ENCODE measurements around the gene EIF3K. TPM values are rescaled to one million over a fixed set of nuclear protein-coding genes. Genes with fewer than 3 reads are reported as not detected.
A peak's percentile ranks its signal among the peaks of the same experiment; 100 is the strongest.
"Not testable (repeated sequence)": the region's sequence is repeated elsewhere in the genome, so short reads cannot be mapped to it uniquely, and the experiment has no call there.

The EIF3K gene
- 290 TPM for polyA plus RNA-seq
- long read RNA-seq, donor 1, transcript EIF3K-203 (7 exons, 1,327 nt), result minor isoform, 7 of 121 reads
- long read RNA-seq, donor 1, transcript EIF3K-201 (8 exons, 864 nt), result major isoform, 96 of 121 reads
- long read RNA-seq, donor 1, partial matches to known transcripts, result 11 of 121 reads
- long read RNA-seq, donor 1, other reads (novel, unspliced or antisense), result 5 of 121 reads
- long read RNA-seq, donor 2, transcript EIF3K-201 (8 exons, 864 nt), result major isoform, 180 of 251 reads
- long read RNA-seq, donor 2, transcript EIF3K-203 (7 exons, 1,327 nt), result minor isoform, 19 of 251 reads
- long read RNA-seq, donor 2, transcript EIF3K-209 (4 exons, 711 nt), result minor isoform, 10 of 251 reads
- long read RNA-seq, donor 2, transcript EIF3K-205 (4 exons, 667 nt), result minor isoform, 5 of 251 reads
- long read RNA-seq, donor 2, partial matches to known transcripts, result 26 of 251 reads
- long read RNA-seq, donor 2, other reads (novel, unspliced or antisense), result 6 of 251 reads
- long read RNA-seq, donor 3, result 0 reads
- long read RNA-seq, donor 4, transcript EIF3K-201 (8 exons, 864 nt), result major isoform, 25 of 26 reads
- long read RNA-seq, donor 4, partial matches to known transcripts, result 0 of 26 reads
- long read RNA-seq, donor 4, other reads (novel, unspliced or antisense), result 0 of 26 reads
- long read RNA-seq, donor 5, transcript EIF3K-201 (8 exons, 864 nt), result major isoform, 84 of 100 reads
- long read RNA-seq, donor 5, partial matches to known transcripts, result 10 of 100 reads
- long read RNA-seq, donor 5, other reads (novel, unspliced or antisense), result 0 of 100 reads
- long read RNA-seq, donor 6, transcript EIF3K-203 (7 exons, 1,327 nt), result minor isoform, 9 of 229 reads
- long read RNA-seq, donor 6, transcript EIF3K-205 (4 exons, 667 nt), result minor isoform, 6 of 229 reads
- long read RNA-seq, donor 6, transcript EIF3K-201 (8 exons, 864 nt), result major isoform, 146 of 229 reads
- long read RNA-seq, donor 6, partial matches to known transcripts, result 49 of 229 reads
- long read RNA-seq, donor 6, other reads (novel, unspliced or antisense), result 16 of 229 reads
- long read RNA-seq, donor 7, transcript EIF3K-201 (8 exons, 864 nt), result major isoform, 62 of 91 reads
- long read RNA-seq, donor 7, partial matches to known transcripts, result 13 of 91 reads
- long read RNA-seq, donor 7, other reads (novel, unspliced or antisense), result 6 of 91 reads
- long read RNA-seq, donor 8, transcript EIF3K-201 (8 exons, 864 nt), result major isoform, 255 of 340 reads
- long read RNA-seq, donor 8, transcript EIF3K-209 (4 exons, 711 nt), result minor isoform, 5 of 340 reads
- long read RNA-seq, donor 8, transcript EIF3K-203 (7 exons, 1,327 nt), result minor isoform, 8 of 340 reads
- long read RNA-seq, donor 8, partial matches to known transcripts, result 47 of 340 reads
- long read RNA-seq, donor 8, other reads (novel, unspliced or antisense), result 18 of 340 reads
- long read RNA-seq, donor 9, transcript EIF3K-201 (8 exons, 864 nt), result major isoform, 164 of 220 reads
- long read RNA-seq, donor 9, transcript EIF3K-203 (7 exons, 1,327 nt), result minor isoform, 13 of 220 reads
- long read RNA-seq, donor 9, transcript EIF3K-214 (7 exons, 780 nt), result minor isoform, 5 of 220 reads
- long read RNA-seq, donor 9, partial matches to known transcripts, result 23 of 220 reads
- long read RNA-seq, donor 9, other reads (novel, unspliced or antisense), result 12 of 220 reads
- long read RNA-seq, donor 10, transcript EIF3K-201 (8 exons, 864 nt), result major isoform, 190 of 249 reads
- long read RNA-seq, donor 10, transcript EIF3K-203 (7 exons, 1,327 nt), result minor isoform, 12 of 249 reads
- long read RNA-seq, donor 10, partial matches to known transcripts, result 29 of 249 reads
- long read RNA-seq, donor 10, other reads (novel, unspliced or antisense), result 8 of 249 reads
- long read RNA-seq, donor 11, transcript EIF3K-203 (7 exons, 1,327 nt), result minor isoform, 13 of 166 reads
- long read RNA-seq, donor 11, transcript EIF3K-201 (8 exons, 864 nt), result major isoform, 114 of 166 reads
- long read RNA-seq, donor 11, transcript EIF3K-209 (4 exons, 711 nt), result minor isoform, 5 of 166 reads
- long read RNA-seq, donor 11, partial matches to known transcripts, result 23 of 166 reads
- long read RNA-seq, donor 11, other reads (novel, unspliced or antisense), result 7 of 166 reads

- H3K27ac ChIP-seq (ENCODE audit: low read length), result peak within 1 kb of the TSS; percentile 75
- H3K9me3 ChIP-seq (ENCODE audit: control insufficient read depth, low read depth, low read length), result no peaks in the 10 kb centered on the region
- peaks cover 27% of the 10 kb centered on the region for H3K36me3 ChIP-seq (ENCODE audit: control insufficient read depth, insufficient read depth, low read length)
- peaks cover 15% of the 10 kb centered on the region for H3K4me1 ChIP-seq (ENCODE audit: control insufficient read depth, insufficient read depth, low read length)
- no CpG with 5 or more reads among the region's 64 CpGs for WGBS (ENCODE audit: insufficient coverage, low lambda C conversion rate)
- peak within 1 kb of the TSS; percentile 75 for H3K4me3 ChIP-seq (ENCODE audit: low read length)
- peak; percentile 100 for DNase-seq
- H3K27me3 ChIP-seq (ENCODE audit: control insufficient read depth, insufficient read depth, low read length), result no peaks in the 10 kb centered on the region
These were observed at the start of gene EIF3K for GRCh38 chr19:38618590-38619360. Gene EIF3K (plus strand): TSS chr19:38619188. CDS start chr19:38619269, 81 bp downstream.

- no peak for DNase-seq
- Histone ChIP-seq H3K9me3 (ENCODE audit: control insufficient read depth, low read depth, low read length) (peaks cover 3% of the 10 kb centered on the region), H3K36me3 (ENCODE audit: control insufficient read depth, insufficient read depth, low read length) (no peaks in the 10 kb centered on the region), H3K27ac (ENCODE audit: low read length) (no peak overlapping the region), H3K4me1 (ENCODE audit: control insufficient read depth, insufficient read depth, low read length) (peaks cover 4% of the 10 kb centered on the region), H3K4me3 (ENCODE audit: low read length) (no peak overlapping the region), H3K27me3 (ENCODE audit: control insufficient read depth, insufficient read depth, low read length) (peaks cover 15% of the 10 kb centered on the region)
- no CpG with 5 or more reads among the region's 6 CpGs for WGBS (ENCODE audit: insufficient coverage, low lambda C conversion rate)
These were observed 49.5 kb upstream of the EIF3K start for GRCh38 chr19:38569368-38569983.

- DNase-seq, result no peak
- WGBS (ENCODE audit: insufficient coverage, low lambda C conversion rate), result no CpG with 5 or more reads among the region's 2 CpGs
- Histone ChIP-seq H3K9me3 (ENCODE audit: control insufficient read depth, low read depth, low read length) (no peaks in the 10 kb centered on the region), H3K36me3 (ENCODE audit: control insufficient read depth, insufficient read depth, low read length) (no peaks in the 10 kb centered on the region), H3K4me1 (ENCODE audit: control insufficient read depth, insufficient read depth, low read length) (no peaks in the 10 kb centered on the region), H3K4me3 (ENCODE audit: low read length) (no peak overlapping the region), H3K27me3 (ENCODE audit: control insufficient read depth, insufficient read depth, low read length) (peaks cover 2% of the 10 kb centered on the region), H3K27ac (ENCODE audit: low read length) (no peak overlapping the region)
These were observed 47.3 kb upstream of the EIF3K start for GRCh38 chr19:38571682-38572081.

- no CpG with 5 or more reads among the region's 11 CpGs for WGBS (ENCODE audit: insufficient coverage, low lambda C conversion rate)
- no peaks in the 10 kb centered on the region for H3K36me3 ChIP-seq (ENCODE audit: control insufficient read depth, insufficient read depth, low read length)
- no peaks in the 10 kb centered on the region for H3K27me3 ChIP-seq (ENCODE audit: control insufficient read depth, insufficient read depth, low read length)
- no peak for DNase-seq
- no peaks in the 10 kb centered on the region for H3K4me1 ChIP-seq (ENCODE audit: control insufficient read depth, insufficient read depth, low read length)
- no peak overlapping the region for H3K4me3 ChIP-seq (ENCODE audit: low read length)
- H3K9me3 ChIP-seq (ENCODE audit: control insufficient read depth, low read depth, low read length), result no peaks in the 10 kb centered on the region
- H3K27ac ChIP-seq (ENCODE audit: low read length), result no peak overlapping the region
These were observed 41.2 kb upstream of the EIF3K start for GRCh38 chr19:38577826-38578225.

- not testable (repeated sequence) for H3K9me3 ChIP-seq (ENCODE audit: control insufficient read depth, low read depth, low read length); H3K36me3 ChIP-seq (ENCODE audit: control insufficient read depth, insufficient read depth, low read length); H3K27ac ChIP-seq (ENCODE audit: low read length); H3K4me3 ChIP-seq (ENCODE audit: low read length); DNase-seq; H3K27me3 ChIP-seq (ENCODE audit: control insufficient read depth, insufficient read depth, low read length); H3K4me1 ChIP-seq (ENCODE audit: control insufficient read depth, insufficient read depth, low read length)
- WGBS (ENCODE audit: insufficient coverage, low lambda C conversion rate), result no CpG with 5 or more reads among the region's 6 CpGs
These were observed 39.7 kb upstream of the EIF3K start for GRCh38 chr19:38579304-38579703.

GRCh38 chr19:38580080-38580479 is 38.9 kb upstream of the EIF3K start:
- Histone ChIP-seq H3K27ac (ENCODE audit: low read length) (no peak overlapping the region), H3K4me3 (ENCODE audit: low read length) (no peak overlapping the region), H3K9me3 (ENCODE audit: control insufficient read depth, low read depth, low read length) (no peaks in the 10 kb centered on the region), H3K4me1 (ENCODE audit: control insufficient read depth, insufficient read depth, low read length) (no peaks in the 10 kb centered on the region), H3K27me3 (ENCODE audit: control insufficient read depth, insufficient read depth, low read length) (no peaks in the 10 kb centered on the region), H3K36me3 (ENCODE audit: control insufficient read depth, insufficient read depth, low read length) (no peaks in the 10 kb centered on the region)
- no CpG with 5 or more reads among the region's 15 CpGs for WGBS (ENCODE audit: insufficient coverage, low lambda C conversion rate)
- DNase-seq, result no peak

- no peaks in the 10 kb centered on the region for H3K9me3 ChIP-seq (ENCODE audit: control insufficient read depth, low read depth, low read length)
- no peaks in the 10 kb centered on the region for H3K27me3 ChIP-seq (ENCODE audit: control insufficient read depth, insufficient read depth, low read length)
- H3K27ac ChIP-seq (ENCODE audit: low read length), result no peak overlapping the region
- no peaks in the 10 kb centered on the region for H3K36me3 ChIP-seq (ENCODE audit: control insufficient read depth, insufficient read depth, low read length)
- no CpG with 5 or more reads among the region's 14 CpGs for WGBS (ENCODE audit: insufficient coverage, low lambda C conversion rate)
- H3K4me1 ChIP-seq (ENCODE audit: control insufficient read depth, insufficient read depth, low read length), result no peaks in the 10 kb centered on the region
- DNase-seq, result no peak
- H3K4me3 ChIP-seq (ENCODE audit: low read length), result no peak overlapping the region
These were observed 35.6 kb upstream of the EIF3K start for GRCh38 chr19:38583219-38583984.

GRCh38 chr19:38583985-38584305 is 35.0 kb upstream of the EIF3K start:
- Histone ChIP-seq H3K9me3 (ENCODE audit: control insufficient read depth, low read depth, low read length) (no peaks in the 10 kb centered on the region), H3K27me3 (ENCODE audit: control insufficient read depth, insufficient read depth, low read length) (no peaks in the 10 kb centered on the region), H3K4me3 (ENCODE audit: low read length) (no peak overlapping the region), H3K27ac (ENCODE audit: low read length) (no peak overlapping the region), H3K4me1 (ENCODE audit: control insufficient read depth, insufficient read depth, low read length) (no peaks in the 10 kb centered on the region), H3K36me3 (ENCODE audit: control insufficient read depth, insufficient read depth, low read length) (no peaks in the 10 kb centered on the region)
- WGBS (ENCODE audit: insufficient coverage, low lambda C conversion rate), result no CpG with 5 or more reads among the region's 4 CpGs
- no peak for DNase-seq
